Thyroid gland (tissue), 4 donors: ENCODE results near the gene IGF2R.
"Not testable (repeated sequence)": the region's sequence is repeated elsewhere in the genome, so short reads cannot be mapped to it uniquely, and the experiment has no call there.

Experiments
- CTCF ChIP-seq, 6 experiments: fragments of 200-600 bp in 3 of 6; fragments of 450-650 bp in 3 of 6; sonication (generic) in 3 of 6; IDR thresholded peaks; one replicate each; pipeline ENCODE4 v1.5.1; 2016 to 2019; ENCODE audit warnings: antibody characterized with exemption in 6 of 6, mild to moderate bottlenecking in 2 of 6, inconsistent platforms in 1 of 6, moderate library complexity in 1 of 6
- POLR2A ChIP-seq, 2 donors: fragments of 450-650 bp; IDR thresholded peaks; one replicate each; pipeline ENCODE4 v1.6.1; 2017; ENCODE audit warnings: antibody characterized with exemption in 2 of 2, mild to moderate bottlenecking in 2 of 2, moderate library complexity in 1 of 2

GRCh38 chr6:160140493-160140892 is 171.6 kb downstream of the IGF2R start:
- TF ChIP-seq CTCF, POLR2A (IDR thresholded peaks at IDR 0.05): not testable (repeated sequence)
